Measurements from ENCODE around the gene OLIG1. TPM values are rescaled to one million over a fixed set of nuclear protein-coding genes. Genes with fewer than 3 reads are reported as not detected.

The OLIG1 gene
- total RNA-seq, 1 donor from 2014 or later: not detected

GRCh38 chr21:33042812-33043211 is 27.1 kb upstream of the OLIG1 start:
- DNase-seq (ENCODE audit: low spot score): no peak
- Histone ChIP-seq H3K27me3 (peaks cover 91% of the 10 kb centered on the region), H2AFZ (replicated peaks) (no peak overlapping the region), H3K9me3 (ENCODE audit: low read depth) (no peaks in the 10 kb centered on the region), H3K36me3 (no peaks in the 10 kb centered on the region), H3K27ac (no peak overlapping the region), H3K9ac (no peak overlapping the region), H3K4me2 (no peak overlapping the region), H3K4me3 (no peak overlapping the region), H3K4me1 (no peaks in the 10 kb centered on the region), H3K79me2 (ENCODE audit: low read depth) (no peaks in the 10 kb centered on the region), H4K20me1 (ENCODE audit: low read depth) (no peaks in the 10 kb centered on the region), H3F3A (ENCODE audit: low read depth) (no peaks in the 10 kb centered on the region)
- no peaks in the 10 kb centered on the region for H3K36me3 Mint-ChIP-seq
- peaks cover 2% of the 10 kb centered on the region for H3K9me3 Mint-ChIP-seq
- peaks cover 6% of the 10 kb centered on the region for H3K4me1 Mint-ChIP-seq
- peaks cover 9% of the 10 kb centered on the region for H3K27me3 Mint-ChIP-seq (ENCODE audit: insufficient read depth, low read depth)
- no peak for TF ChIP-seq CTCF (IDR thresholded peaks at IDR 0.05)
- TF ChIP-seq EZH2phosphoT487 (IDR thresholded peaks at IDR 0.05): no peak
- TF ChIP-seq EZH2 (IDR thresholded peaks at IDR 0.05): no peak
- H3K27ac Mint-ChIP-seq: no peak overlapping the region
- H3K4me3 Mint-ChIP-seq: no peak overlapping the region

GRCh38 chr21:33046455-33046854 is 23.5 kb upstream of the OLIG1 start:
- Histone ChIP-seq H3K27me3 (peaks cover 75% of the 10 kb centered on the region), H3K79me2 (ENCODE audit: low read depth) (no peaks in the 10 kb centered on the region), H3F3A (ENCODE audit: low read depth) (no peaks in the 10 kb centered on the region), H3K9me3 (ENCODE audit: low read depth) (no peaks in the 10 kb centered on the region), H3K9ac (no peak overlapping the region), H4K20me1 (ENCODE audit: low read depth) (no peaks in the 10 kb centered on the region), H2AFZ (replicated peaks) (no peak overlapping the region), H3K27ac (no peak overlapping the region), H3K36me3 (no peaks in the 10 kb centered on the region), H3K4me1 (no peaks in the 10 kb centered on the region), H3K4me3 (no peak overlapping the region), H3K4me2 (no peak overlapping the region)
- H3K36me3 Mint-ChIP-seq: no peaks in the 10 kb centered on the region
- no peak overlapping the region for H3K4me3 Mint-ChIP-seq
- no peak overlapping the region for H3K27ac Mint-ChIP-seq
- no peak for DNase-seq (ENCODE audit: low spot score)
- peaks cover 1% of the 10 kb centered on the region for H3K4me1 Mint-ChIP-seq
- peaks cover 3% of the 10 kb centered on the region for H3K9me3 Mint-ChIP-seq
- peaks cover 5% of the 10 kb centered on the region for H3K27me3 Mint-ChIP-seq (ENCODE audit: insufficient read depth, low read depth)
- TF ChIP-seq CTCF (IDR thresholded peaks at IDR 0.05) (no peak), EZH2phosphoT487 (IDR thresholded peaks at IDR 0.05) (no peak), EZH2 (IDR thresholded peaks at IDR 0.05) (no peak)

GRCh38 chr21:33047231-33047630 is 22.7 kb upstream of the OLIG1 start:
- peaks cover 4% of the 10 kb centered on the region for H3K9me3 Mint-ChIP-seq
- peaks cover 8% of the 10 kb centered on the region for H3K27me3 Mint-ChIP-seq (ENCODE audit: insufficient read depth, low read depth)

More at GRCh38 chr21:33047231-33047630, 22.7 kb upstream of the OLIG1 start:
- H3K36me3 Mint-ChIP-seq: no peaks in the 10 kb centered on the region
- Histone ChIP-seq H4K20me1 (ENCODE audit: low read depth) (no peaks in the 10 kb centered on the region), H3F3A (ENCODE audit: low read depth) (no peaks in the 10 kb centered on the region), H3K9me3 (ENCODE audit: low read depth) (no peaks in the 10 kb centered on the region), H3K4me2 (no peak overlapping the region), H3K27ac (no peak overlapping the region), H3K4me3 (no peak overlapping the region), H3K27me3 (peaks cover 69% of the 10 kb centered on the region), H3K36me3 (no peaks in the 10 kb centered on the region), H3K9ac (no peak overlapping the region), H2AFZ (replicated peaks) (no peak overlapping the region), H3K79me2 (ENCODE audit: low read depth) (no peaks in the 10 kb centered on the region), H3K4me1 (no peaks in the 10 kb centered on the region)
- DNase-seq (ENCODE audit: low spot score): no peak
- H3K27ac Mint-ChIP-seq: no peak overlapping the region
- H3K4me3 Mint-ChIP-seq: no peak overlapping the region
- TF ChIP-seq CTCF (IDR thresholded peaks at IDR 0.05) (no peak), EZH2 (IDR thresholded peaks at IDR 0.05) (no peak), EZH2phosphoT487 (IDR thresholded peaks at IDR 0.05) (no peak)
- peaks cover 7% of the 10 kb centered on the region for H3K4me1 Mint-ChIP-seq
